ELF-1 (cell line): Measurements from ENCODE around the gene ITIH4.

ENCODE experiments used
- DNase-seq: peaks from one replicate; pipeline ENCODE4 v3.0.0-alpha.2; 2016; ENCODE audit warnings: low read depth, low spot score

Gene ITIH4

DNA sequence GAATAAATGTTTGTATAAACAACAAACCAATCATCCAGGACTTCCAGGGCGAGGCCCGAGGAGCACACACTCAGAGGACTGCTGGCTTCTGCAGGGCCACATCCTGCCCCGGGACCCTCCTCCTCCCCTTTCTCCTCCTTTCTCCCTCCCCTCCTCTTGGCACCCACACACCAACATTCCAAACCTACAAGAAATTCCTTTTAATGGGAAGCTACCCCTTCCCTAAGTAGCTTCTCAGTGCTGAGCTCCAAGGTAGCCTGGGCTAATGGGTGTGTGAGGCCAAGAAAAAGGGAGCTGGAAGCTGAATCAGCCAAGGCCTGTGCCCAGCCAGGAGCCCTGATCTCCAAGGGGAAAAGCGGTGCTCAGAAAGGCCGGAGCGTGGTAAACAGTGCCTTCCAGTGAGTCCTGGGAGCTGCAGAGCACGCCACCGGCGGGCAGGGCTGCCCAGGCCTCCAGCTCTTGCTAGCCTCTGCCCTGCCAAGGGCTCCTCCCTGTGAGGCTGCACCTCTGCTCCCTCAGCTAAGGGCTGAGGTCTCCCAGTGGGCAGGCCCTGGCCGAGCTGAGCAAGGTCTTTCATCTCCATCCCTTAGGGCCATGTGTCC, 32.0 kb downstream of the ITIH4 start:
- DNase-seq = no peak

- DNase-seq = no peak
Observed at GRCh38 chr3:52796411-52796810, 34.1 kb downstream of the ITIH4 start.

GRCh38 chr3:52795298-52795900, 35.1 kb downstream of the ITIH4 start:
- no peak for DNase-seq

DNA sequence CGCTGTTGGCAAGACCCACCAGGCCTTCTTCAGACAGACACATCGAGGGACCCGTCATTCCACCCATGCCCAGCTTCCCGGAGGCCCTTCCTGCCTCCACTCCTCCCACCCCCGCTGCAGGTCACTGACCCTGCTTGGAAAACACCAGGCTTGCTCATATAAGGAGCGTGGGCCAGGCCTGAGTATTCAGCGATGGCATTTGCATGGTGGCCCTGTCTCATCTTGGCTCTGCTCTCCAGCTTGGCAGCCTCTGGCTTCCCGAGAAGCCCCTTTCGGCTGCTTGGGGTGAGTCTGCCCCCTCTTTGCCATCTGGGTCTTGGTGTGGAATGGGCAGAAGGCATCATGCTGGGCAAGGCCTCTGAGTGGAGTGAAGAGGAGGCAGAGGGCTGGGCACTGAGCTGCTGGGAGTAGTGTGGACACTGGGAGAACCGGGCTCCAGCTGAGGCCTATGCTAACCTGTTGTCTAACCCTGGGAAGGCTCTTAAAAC, 35.8 kb downstream of the ITIH4 start, which contains the start of gene ITIH3:
Gene ITIH3, plus strand, starts transcription at position 185 of the 488 bp plus-strand sequence. Its CDS starts 8 bp downstream, at position 193.
- no peak for DNase-seq

GRCh38 chr3:52793702-52794611, 36.5 kb downstream of the ITIH4 start:
- DNase-seq = no peak

GRCh38 chr3:52792961-52793695, 37.3 kb downstream of the ITIH4 start:
- DNase-seq = no peak

DNA sequence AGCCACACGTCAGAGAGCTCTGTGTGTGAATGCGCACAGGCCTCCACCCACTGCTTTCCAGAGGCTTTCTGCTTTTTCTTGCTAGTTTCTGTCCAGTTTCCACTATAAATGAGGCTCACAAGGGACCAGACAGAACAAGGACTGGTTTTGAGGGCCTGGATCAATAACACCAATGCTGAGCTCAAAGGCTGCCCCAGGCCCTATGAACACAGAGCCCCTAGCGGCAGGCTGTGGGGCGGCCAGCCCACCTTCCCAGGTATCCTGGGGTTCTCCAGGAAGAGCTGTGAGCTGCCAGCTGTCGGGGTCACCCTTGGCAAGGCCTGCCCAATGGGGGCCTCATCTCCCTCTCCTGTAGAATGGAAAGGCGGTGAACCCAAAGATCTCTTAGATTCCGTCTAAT, 38.1 kb downstream of the ITIH4 start:
- no peak for DNase-seq

- DNase-seq = no peak
Observed at GRCh38 chr3:52791928-52792327, 38.5 kb downstream of the ITIH4 start.

DNA sequence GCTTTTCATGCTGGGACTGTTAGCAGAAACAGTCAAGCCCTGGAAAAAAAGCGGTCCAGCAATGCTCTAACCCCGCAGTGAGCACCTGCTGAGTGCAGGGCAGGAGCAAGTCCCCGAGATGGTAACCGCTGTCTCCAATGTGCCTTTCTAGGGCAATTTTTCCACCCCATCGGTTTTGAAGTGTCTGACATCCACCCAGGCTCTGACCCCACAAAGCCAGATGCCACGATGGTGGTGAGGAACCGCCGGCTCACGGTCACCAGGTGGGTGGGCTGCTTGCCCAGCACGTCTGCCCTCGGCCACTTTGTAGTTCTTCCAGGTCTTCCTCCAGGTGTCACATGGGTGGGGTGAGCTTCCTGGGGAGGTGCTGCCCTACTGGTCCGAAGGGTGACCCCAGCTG, 39.1 kb downstream of the ITIH4 start:
- DNase-seq = no peak

GRCh38 chr3:52790741-52791140, 39.7 kb downstream of the ITIH4 start:
- no peak for DNase-seq

DNA sequence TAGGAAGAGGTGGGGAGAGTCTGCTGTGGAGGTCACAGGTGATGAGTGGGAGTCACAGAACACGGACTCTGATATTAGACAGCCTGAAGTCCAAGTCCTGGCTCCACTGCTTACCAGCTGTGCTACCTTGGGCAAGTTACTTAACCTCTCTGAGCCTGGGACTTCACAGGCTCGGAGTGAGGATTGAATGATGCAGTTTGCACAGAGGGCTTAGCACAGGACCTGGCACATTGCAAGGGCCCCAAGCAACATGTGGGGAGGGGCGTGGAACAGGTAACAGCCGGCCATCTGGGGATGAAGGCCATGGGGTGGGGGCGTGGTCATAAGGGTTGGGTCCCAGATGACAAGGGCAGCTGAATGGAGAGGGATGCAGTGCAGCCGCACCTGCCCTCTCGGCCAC, 40.1 kb downstream of the ITIH4 start:
- DNase-seq = no peak

DNA sequence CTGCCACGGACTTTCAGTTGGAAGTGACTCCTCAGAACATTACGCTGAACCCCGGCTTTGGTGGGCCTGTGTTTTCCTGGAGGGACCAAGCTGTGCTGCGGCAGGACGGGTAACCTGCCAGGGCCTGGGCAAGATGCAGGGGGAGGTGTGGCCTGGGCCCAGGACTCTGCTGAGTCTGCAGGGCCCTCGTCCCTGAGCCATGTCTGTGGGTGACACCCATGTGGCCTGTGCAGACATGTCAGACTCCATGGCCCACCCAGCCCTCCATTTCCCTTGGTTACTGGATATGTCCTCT, 40.8 kb downstream of the ITIH4 start:
- no peak for DNase-seq

- no peak for DNase-seq
Observed at GRCh38 chr3:52788890-52789745, 41.4 kb downstream of the ITIH4 start.

DNA sequence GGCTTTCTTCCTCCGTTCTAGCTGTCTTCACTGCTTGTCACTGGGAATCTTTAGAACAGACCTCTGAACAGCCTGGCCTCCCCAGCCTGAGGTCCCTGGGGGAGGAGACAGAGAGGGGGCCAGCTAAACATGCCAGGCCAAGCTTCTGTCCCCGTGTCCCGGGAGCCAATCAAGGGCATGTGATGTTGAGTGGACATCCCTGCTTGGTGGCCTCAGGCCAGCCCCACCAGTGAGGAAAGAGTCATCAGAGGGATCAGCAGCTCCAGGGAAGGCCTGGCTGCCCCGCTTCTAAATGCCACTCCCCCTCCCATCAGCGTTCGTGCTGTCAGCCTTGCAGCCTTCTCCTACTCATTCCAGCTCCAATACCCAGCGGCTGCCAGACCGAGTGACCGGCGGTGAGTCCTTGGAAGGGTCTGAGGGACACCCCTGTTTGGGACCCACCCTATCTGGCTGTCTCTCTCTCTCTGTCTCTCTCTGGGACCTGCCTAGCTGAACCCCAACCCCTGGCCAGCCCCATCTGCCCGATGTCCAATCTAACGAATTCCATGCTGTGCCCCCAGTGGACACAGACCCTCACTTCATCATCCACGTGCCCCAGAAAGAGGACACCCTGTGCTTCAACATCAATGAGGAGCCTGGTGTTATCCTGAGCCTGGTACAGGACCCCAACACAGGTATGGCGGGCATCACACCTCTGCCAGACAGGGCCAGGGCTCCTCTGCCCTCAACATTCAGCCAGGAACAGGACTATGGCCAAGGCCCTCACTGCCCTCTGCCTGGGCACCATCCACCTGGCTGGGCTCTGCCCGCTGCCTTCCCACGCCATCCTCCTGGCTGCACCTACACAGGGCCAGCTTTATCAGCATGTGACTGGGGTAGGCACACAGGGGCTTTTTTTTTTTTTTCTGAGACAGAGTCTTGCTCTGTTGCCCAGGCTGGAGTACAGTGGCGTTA, 42.5 kb downstream of the ITIH4 start:
- DNase-seq = no peak

DNA sequence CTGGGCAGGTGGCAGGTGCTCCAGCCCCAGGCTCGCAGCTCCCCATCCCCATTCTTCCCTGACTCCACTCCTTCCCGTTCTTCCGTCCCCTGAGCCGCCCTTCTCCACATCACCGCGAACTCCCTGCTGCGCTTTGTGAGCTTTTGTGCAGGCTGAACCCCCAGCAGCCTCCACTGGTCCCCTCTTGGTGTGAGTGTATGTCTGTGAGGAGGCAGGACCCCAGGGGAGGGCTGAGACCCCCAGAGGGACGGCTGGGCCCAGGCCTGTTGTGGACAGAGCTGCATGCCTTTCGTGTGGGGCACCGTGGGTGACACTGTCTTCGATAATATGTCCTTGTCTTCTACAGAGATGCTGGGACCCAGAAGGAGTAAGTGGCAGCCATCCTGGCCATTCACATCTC, 43.2 kb downstream of the ITIH4 start:
- DNase-seq = no peak

DNA sequence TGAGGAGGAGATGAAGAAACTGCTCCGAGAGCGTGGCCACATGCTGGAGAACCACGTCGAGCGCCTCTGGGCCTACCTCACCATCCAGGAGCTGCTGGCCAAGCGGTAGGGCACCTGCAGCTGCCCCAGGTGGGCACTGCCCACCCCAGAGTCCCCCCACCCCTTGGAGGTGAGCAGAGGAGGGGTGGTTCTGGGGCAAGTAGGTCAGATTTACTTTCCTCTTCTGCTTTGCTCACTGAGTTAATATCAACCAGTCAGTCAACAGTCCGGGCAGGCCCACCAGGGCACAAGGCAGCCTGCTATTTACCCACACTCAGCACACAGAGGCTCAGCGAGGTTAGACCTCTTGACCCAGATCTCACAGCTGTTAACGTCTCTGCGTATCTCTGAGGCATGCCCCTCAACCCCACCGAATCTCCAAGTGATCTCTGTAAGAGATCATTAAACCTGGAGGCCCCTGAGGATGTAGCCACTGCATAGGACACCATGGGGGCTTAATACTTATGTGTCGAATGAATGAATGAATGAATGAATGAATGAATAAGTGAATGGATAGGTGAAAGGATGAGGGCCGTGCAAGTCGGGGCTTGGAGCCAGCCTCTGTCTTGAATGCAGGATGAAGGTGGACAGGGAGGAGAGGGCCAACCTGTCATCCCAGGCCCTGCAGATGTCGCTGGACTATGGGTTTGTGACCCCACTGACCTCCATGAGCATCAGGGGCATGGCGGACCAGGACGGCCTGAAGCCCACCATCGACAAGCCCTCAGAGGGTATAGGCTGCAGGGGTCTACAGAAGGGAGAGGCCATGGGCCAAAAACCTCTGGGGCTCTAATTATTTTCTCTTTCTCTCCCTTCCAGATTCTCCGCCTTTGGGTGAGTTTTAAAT, 43.9 kb downstream of the ITIH4 start:
- DNase-seq = no peak

GRCh38 chr3:52784931-52785590, 45.4 kb downstream of the ITIH4 start:
- no peak for DNase-seq

DNA sequence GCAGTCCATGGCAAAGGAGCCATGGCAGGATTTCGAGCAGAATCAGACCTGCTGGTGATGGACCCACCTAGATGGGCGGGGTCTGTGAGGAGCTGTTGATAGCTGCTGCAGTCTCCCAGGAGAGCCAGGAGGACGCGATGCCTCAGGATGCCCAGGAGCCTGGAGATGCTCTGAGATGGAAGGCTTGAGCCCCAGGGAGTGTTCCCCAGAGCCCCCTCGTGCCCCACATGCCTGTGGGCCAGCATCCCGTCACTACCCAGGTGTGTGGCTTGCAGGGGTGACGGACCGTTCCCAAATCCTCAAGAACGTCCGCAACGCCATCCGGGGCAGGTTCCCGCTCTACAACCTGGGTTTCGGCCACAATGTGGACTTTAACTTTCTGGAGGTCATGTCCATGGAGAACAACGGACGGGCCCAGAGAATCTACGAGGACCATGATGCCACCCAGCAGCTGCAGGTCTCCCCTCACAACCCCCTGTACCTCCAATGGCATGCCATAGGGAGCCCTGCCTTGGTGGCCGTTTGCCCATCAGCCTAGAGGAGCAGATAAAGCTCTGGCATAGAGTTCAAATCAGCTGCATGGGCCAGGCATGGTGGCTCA, 46.4 kb downstream of the ITIH4 start:
- no peak for DNase-seq
